Muscle layer of colon (tissue), 2 donors: Measurements from ENCODE around the gene PEDS1.
"Not testable (repeated sequence)": the region's sequence is repeated elsewhere in the genome, so short reads cannot be mapped to it uniquely, and the experiment has no call there.

ENCODE experiments used
- H3K27ac ChIP-seq: one replicate; pipeline ENCODE4 v1.7.0; 2013; ENCODE audit warnings: low read depth, mild to moderate bottlenecking, low read length, moderate library complexity
- H3K27me3 ChIP-seq, 2 donors: one replicate each; pipeline ENCODE4 v1.7.0; 2013; ENCODE audit warnings: low read length in 2 of 2, mild to moderate bottlenecking in 2 of 2; ENCODE audit not compliant: insufficient read depth in 2 of 2, control insufficient read depth in 1 of 2
- H3K36me3 ChIP-seq: one replicate; pipeline ENCODE4 v1.7.0; 2013; ENCODE audit warnings: mild to moderate bottlenecking, low read length; ENCODE audit not compliant: insufficient read depth
- H3K4me1 ChIP-seq: one replicate; pipeline ENCODE4 v1.7.0; 2013; ENCODE audit warnings: mild to moderate bottlenecking, low read length; ENCODE audit not compliant: insufficient read depth
- H3K4me3 ChIP-seq, 2 donors: one replicate each; pipeline ENCODE4 v1.7.0; 2013; ENCODE audit warnings: low read length in 2 of 2, low read depth in 1 of 2, mild to moderate bottlenecking in 1 of 2, moderate library complexity in 1 of 2
- H3K9ac ChIP-seq: one replicate; pipeline ENCODE4 v1.7.0; 2013; ENCODE audit warnings: low read length
- H3K9me3 ChIP-seq: one replicate; pipeline ENCODE4 v1.7.0; 2013; ENCODE audit warnings: mild to moderate bottlenecking, low read length
- donor health status: abdominal sarcoma.
- donor health status: Adenocarcinoma of cecum.

Gene PEDS1

DNA sequence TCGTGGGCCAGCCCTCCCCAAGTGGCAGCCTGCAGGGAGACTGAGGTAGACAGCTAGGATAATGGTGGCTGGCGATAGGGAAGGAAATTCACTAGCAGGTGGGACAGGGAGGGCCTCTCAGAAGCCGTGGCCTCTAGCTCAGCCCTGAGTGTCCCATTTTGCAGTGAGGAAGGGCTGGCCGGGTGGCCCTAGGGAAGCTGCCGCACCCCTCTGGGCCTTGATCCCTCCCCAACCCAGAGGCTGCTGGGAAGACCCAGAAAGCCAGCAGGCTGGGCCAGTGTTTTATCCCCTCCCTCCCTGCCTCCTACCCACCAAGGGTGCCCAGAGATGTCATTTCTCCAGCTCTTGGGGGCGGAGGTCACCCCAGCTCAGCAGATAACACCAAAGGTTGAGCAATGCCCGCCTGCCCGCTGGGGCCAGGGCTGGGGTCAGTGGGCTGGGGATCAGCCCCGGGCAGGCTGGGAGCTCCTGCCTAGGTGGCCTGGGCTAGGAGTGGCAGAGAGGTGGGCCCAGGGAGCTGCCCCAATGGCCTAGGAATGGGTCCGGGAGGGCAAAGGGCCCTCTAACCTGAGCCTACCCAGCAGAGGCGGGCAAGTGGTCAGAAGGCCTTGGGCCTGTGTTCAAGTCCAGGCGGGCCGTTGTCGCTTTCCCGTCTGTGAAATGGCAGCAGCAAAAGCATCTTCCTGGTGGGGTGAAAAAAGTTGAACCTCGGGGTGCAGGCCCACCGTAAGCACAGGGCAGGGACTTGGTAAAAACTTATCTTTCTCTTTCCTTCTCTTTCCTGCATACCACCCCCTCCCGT lies 35.6 kb upstream of the PEDS1 start:
- Histone ChIP-seq H3K27me3 (no peaks in the 10 kb centered on the region), H3K36me3 (no peaks in the 10 kb centered on the region), H3K9me3 (no peaks in the 10 kb centered on the region), H3K9ac (no peak overlapping the region), H3K4me1 (peaks cover 11% of the 10 kb centered on the region), H3K4me3 (no peak overlapping the region), H3K27ac (no peak overlapping the region)

DNA sequence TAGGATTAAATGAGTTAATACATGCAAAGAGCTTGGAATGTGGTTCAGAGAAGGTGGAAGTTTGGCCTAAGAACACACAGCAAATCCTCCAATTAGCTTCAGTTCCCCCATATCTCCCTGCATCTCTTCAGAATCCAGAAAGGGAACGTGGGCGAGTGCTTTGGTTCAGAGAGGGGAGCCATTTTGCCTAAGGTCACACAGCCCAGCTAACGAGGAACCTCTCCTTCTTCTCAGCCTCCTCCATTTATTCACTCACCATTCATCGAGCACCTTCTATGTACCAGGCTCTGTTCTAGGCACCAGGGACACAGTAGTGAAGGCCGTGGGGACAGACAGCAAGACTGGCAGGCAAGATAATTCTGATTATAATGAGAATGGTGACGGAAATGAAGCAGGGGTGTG lies 34.8 kb upstream of the PEDS1 start:
- Histone ChIP-seq H3K4me1 (peaks cover 3% of the 10 kb centered on the region), H3K27me3 (no peaks in the 10 kb centered on the region), H3K27ac (no peak overlapping the region), H3K9ac (no peak overlapping the region), H3K4me3 (no peak overlapping the region), H3K36me3 (no peaks in the 10 kb centered on the region), H3K9me3 (no peaks in the 10 kb centered on the region)

GRCh38 chr20:50187403-50188051 lies 34.0 kb upstream of the PEDS1 start:
- H3K27ac ChIP-seq, result no peak overlapping the region
- H3K4me1 ChIP-seq, result no peaks in the 10 kb centered on the region
- H3K36me3 ChIP-seq, result no peaks in the 10 kb centered on the region
- H3K4me3 ChIP-seq, result no peak overlapping the region
- H3K9me3 ChIP-seq, result no peaks in the 10 kb centered on the region
- H3K27me3 ChIP-seq, result no peaks in the 10 kb centered on the region
- no peak overlapping the region for H3K9ac ChIP-seq

DNA sequence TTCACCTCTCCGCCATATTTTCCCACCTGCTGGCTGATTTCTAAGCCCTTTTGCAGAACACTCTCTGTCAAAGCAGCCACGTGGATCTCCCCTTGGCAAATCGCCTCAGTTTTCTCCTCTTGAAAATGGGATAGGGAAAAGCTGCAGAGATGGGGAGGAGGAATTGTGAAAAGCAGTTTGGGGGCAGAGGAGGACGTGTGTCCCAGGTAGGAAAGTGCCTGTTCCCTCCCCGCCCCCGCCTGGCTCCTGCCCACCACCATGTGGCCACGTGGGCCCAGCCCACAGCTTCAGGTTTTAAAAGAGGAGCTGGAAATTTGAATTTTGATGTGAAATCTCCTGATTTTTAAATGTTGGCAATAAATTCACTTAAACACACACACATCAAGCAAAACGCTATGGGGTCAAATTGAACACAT lies 33.5 kb upstream of the PEDS1 start:
- no peaks in the 10 kb centered on the region for H3K27me3 ChIP-seq
- H3K4me3 ChIP-seq, result no peak overlapping the region
- H3K9ac ChIP-seq, result no peak overlapping the region
- no peak overlapping the region for H3K27ac ChIP-seq
- no peaks in the 10 kb centered on the region for H3K36me3 ChIP-seq
- H3K9me3 ChIP-seq, result no peaks in the 10 kb centered on the region
- no peaks in the 10 kb centered on the region for H3K4me1 ChIP-seq

DNA sequence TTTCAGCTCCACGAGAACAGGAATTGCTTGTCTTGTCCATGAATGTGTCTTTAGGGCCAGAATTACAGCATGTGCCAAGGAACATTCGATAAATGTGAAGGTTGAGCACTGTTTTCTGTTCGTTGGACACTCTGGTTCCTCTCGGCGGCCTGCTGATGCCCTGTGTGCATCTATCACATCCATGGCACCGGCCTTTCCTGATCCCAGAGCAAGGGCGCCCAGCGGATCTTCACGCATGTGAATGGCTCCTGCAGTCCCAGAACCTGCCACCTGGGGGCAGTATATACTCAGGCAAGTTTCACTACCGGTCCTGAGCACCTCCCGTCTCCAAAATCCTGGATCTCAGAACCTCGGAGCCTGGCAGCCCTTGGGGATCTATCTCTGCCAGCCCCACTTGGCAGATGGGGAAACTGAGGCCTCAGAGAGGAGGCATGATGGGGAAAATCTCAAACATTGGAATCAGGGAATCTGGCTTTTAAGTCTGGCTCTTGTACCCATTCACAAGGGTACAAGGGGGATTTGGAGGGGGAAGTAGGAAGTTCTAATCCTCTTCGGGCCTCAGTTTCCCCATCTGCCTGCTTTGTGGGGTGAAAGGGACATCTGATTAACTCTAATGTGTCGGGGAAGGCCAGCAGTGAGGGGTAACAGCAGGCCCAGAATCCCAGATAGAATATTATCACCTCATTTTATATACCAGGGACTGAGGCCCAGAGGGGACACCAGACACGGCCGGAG lies 32.8 kb upstream of the PEDS1 start:
- no peaks in the 10 kb centered on the region for H3K9me3 ChIP-seq
- H3K4me3 ChIP-seq, result no peak overlapping the region
- H3K36me3 ChIP-seq, result no peaks in the 10 kb centered on the region
- no peaks in the 10 kb centered on the region for H3K4me1 ChIP-seq
- H3K9ac ChIP-seq, result no peak overlapping the region
- H3K27ac ChIP-seq, result no peak overlapping the region
- no peaks in the 10 kb centered on the region for H3K27me3 ChIP-seq

DNA sequence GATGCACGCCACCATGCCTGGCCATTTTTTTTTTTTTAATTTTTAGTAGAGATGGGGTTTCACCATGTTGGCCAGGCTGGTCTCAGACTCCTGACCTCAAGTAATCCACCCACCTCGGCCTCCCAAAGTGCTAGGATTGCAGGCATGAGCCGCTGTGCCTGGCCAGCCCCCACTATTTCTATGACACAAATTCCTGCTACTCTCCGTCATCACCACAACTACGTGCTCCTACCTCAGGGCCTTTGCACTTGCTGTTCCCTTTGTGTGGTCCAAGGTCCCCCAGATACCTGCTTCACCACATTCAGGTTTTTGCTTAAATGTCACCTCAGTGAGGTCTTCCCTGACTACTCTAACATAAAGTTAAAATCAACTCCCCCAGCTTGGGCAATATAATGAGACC lies 31.9 kb upstream of the PEDS1 start:
- Histone ChIP-seq H3K9me3 (no peaks in the 10 kb centered on the region), H3K9ac (no peak overlapping the region), H3K4me1 (no peaks in the 10 kb centered on the region), H3K27me3 (no peaks in the 10 kb centered on the region), H3K36me3 (no peaks in the 10 kb centered on the region), H3K4me3 (no peak overlapping the region), H3K27ac (no peak overlapping the region)

DNA sequence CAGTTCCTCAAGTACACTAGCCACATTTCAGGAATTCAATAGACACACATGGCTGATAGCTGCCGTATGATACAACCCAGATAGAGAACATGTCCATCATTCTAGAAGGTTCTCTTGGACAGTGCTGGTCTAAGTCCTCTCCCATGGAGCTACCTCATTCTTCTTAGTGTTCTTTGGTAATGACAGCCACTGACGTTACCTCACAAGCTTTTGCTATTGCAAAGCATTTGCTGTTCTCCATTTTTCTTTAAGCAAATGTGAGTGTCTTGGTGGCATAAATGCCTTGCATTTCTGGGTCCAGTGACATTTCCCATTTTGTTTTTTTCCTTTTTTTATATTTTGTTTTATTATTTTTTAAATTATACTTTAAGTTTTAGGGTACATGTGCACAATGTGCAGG lies 28.8 kb upstream of the PEDS1 start:
- Histone ChIP-seq H3K27ac (no peak overlapping the region), H3K9ac (no peak overlapping the region), H3K27me3 (no peaks in the 10 kb centered on the region), H3K36me3 (no peaks in the 10 kb centered on the region), H3K4me3 (no peak overlapping the region), H3K4me1 (no peaks in the 10 kb centered on the region), H3K9me3 (no peaks in the 10 kb centered on the region)

DNA sequence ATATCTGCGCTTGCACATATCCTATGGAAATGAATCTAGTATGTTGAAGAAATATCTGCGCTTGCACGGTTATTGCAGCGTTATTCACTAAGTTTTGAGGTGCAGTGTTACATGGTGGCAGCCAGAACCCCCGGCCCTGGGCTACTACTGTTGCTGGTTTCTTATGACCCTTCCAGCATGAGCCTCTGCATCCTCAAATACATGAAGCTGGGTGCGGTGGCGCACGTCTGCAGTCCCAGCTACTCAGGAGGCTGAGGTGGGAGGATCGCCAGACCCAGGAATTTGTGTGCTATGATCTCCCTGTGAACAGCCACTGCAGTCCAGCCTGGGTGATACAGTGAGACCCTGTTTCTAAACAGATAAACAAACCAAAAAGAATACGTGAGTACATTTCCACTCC lies 27.8 kb upstream of the PEDS1 start:
- H3K9me3 ChIP-seq, result no peaks in the 10 kb centered on the region
- H3K4me3 ChIP-seq, result no peak overlapping the region

DNA sequence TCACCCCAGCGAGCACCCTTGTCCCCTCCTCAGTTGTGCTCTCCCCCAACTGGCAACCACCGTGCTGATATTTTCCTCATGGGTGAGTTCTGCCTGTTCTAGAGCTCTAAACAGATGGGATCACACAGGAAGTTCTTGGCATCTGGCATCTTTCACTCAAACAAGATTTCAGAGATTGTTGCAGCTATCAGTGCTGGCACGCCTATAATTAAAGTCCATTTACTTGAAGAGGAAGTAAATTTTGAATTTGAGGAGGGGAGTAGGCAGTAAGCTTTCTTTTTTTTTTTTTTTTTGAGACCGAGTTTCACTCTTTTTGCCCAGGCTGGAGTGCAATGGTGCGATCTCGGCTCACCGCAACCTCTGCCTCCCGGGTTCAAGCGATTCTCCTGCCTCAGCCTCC lies 25.1 kb upstream of the PEDS1 start:
- not testable (repeated sequence) for H3K27ac ChIP-seq, H3K9me3 ChIP-seq

More for the DNA sequence above, 27.8 kb upstream of the PEDS1 start:
- H3K36me3 ChIP-seq, result no peaks in the 10 kb centered on the region
- H3K9ac ChIP-seq, result no peak overlapping the region
- H3K4me1 ChIP-seq, result no peaks in the 10 kb centered on the region
- H3K27me3 ChIP-seq, result no peaks in the 10 kb centered on the region
- no peak overlapping the region for H3K27ac ChIP-seq

DNA sequence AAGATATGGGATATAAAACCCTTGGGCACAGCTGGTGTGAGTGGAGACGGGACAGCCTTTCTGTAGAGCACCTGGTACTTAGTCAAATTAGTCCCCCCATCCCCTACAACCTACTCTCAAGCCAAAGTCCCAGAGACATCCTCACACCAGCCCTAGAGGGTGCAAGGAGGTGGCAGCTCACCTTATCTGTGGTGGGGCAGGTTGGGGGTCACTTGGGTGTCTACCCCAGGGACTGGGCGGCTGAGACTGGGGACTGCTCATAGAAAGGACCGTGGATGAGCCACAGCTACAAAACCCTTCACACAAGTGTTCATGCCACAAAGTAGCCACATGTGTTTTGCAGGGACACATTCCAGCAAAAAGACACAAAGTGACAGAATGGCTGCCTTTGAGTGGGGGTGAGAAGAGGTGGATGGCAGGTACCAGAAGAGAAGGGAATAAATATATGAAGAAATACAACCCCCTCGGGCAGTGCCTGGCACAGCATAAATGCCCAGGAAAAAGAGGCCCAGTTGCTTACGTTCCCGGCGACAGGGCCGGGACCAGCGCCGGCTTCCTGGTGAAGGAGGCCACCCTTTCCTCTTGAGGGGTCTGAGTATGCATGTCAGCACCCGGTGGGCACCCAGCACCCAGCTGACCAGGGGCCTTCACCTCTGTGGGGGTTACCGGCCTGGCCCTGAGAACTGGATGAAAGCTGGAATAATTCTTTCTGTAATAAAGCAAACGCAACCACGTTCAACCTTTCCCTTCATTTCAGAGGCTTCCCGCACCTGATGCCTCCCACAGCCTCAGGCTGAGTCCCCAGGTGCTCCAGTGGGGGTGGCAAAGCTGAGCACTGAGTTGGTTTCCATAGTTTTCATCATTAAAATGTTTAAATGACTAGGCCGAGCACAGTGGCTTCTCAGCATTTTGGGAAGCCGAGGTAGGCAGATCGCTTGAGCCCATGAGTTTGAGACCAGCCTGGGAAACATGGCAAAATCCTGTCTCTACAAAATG lies 22.7 kb upstream of the PEDS1 start:
- H3K27ac ChIP-seq, result no peak overlapping the region
- H3K27me3 ChIP-seq, result no peaks in the 10 kb centered on the region
- no peak overlapping the region for H3K9ac ChIP-seq
- no peak overlapping the region for H3K4me3 ChIP-seq
- H3K36me3 ChIP-seq, result no peaks in the 10 kb centered on the region
- H3K4me1 ChIP-seq, result peaks cover 17% of the 10 kb centered on the region
- no peaks in the 10 kb centered on the region for H3K9me3 ChIP-seq

More for the DNA sequence above, 25.1 kb upstream of the PEDS1 start:
- H3K4me1 ChIP-seq, H3K9ac ChIP-seq, H3K36me3 ChIP-seq, H3K27me3 ChIP-seq, H3K4me3 ChIP-seq: not testable (repeated sequence)

- H3K27ac ChIP-seq, result no peak overlapping the region
- peaks cover 17% of the 10 kb centered on the region for H3K4me1 ChIP-seq
- H3K9ac ChIP-seq, result no peak overlapping the region
- no peaks in the 10 kb centered on the region for H3K27me3 ChIP-seq
- H3K36me3 ChIP-seq, result no peaks in the 10 kb centered on the region
- H3K9me3 ChIP-seq, result no peaks in the 10 kb centered on the region
- no peak overlapping the region for H3K4me3 ChIP-seq
Measured at GRCh38 chr20:50174456-50174855, 20.9 kb upstream of the PEDS1 start.
